ENCODE measurements around the gene NRN1.

The NRN1 gene

DNA sequence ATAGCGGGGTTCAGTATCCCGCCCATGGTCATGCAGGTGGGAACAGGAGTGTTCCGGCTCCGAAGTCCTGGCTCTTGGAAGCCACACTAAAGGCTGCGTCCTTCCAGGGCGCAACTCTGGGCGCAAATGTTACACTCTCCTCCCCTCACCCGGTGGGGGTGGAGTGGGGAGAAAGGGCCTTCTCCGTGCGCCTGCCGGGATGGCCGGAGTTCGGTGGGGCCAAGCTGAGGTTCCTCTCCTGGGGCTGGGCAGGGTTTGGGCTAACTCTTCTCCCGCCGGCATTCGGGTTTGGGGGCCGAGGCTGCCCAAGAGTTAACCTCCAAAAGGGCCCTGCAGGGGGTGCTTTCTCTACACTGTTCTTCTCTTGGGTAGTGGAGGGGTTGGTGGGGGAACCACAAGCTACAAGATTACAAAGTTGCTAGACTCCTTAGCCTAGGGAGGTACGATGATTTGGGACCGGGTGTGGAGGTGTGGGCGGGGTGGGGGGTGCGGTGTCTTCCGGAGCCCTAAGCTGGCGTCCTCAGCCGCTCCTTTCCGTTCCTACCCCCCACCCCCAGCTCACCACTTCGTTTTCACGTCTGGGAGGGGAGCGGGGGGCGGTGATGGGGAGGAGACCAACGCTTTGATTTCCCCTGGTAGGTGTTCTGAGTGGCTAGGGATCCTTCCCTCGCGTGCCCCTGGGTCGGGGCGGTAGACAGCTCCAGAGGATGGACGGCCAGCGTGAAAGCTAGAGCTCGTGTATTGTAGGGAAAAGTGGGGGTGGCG lies 12.3 kb downstream of the NRN1 start:
- TF ChIP-seq, protein P1, sequence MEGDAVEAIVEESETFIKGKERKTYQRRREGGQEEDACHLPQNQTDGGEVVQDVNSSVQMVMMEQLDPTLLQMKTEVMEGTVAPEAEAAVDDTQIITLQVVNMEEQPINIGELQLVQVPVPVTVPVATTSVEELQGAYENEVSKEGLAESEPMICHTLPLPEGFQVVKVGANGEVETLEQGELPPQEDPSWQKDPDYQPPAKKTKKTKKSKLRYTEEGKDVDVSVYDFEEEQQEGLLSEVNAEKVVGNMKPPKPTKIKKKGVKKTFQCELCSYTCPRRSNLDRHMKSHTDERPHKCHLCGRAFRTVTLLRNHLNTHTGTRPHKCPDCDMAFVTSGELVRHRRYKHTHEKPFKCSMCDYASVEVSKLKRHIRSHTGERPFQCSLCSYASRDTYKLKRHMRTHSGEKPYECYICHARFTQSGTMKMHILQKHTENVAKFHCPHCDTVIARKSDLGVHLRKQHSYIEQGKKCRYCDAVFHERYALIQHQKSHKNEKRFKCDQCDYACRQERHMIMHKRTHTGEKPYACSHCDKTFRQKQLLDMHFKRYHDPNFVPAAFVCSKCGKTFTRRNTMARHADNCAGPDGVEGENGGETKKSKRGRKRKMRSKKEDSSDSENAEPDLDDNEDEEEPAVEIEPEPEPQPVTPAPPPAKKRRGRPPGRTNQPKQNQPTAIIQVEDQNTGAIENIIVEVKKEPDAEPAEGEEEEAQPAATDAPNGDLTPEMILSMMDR (IDR thresholded peaks at IDR 0.05; ENCODE audit: borderline replicate concordance, control extremely low read depth, extremely low read depth, insufficient read depth, missing control alignments), result no peak
- peak; percentile 45 for DNase-seq (ENCODE audit: low spot score)
- in situ Hi-C loops (cut with MboI; ENCODE audit: low sequenced_read_pairs, unreplicated experiment), result loop anchor here (25.0 kb wide), 1 partner anchor 532 kb away; no protein-coding TSS in a partner anchor

DNA sequence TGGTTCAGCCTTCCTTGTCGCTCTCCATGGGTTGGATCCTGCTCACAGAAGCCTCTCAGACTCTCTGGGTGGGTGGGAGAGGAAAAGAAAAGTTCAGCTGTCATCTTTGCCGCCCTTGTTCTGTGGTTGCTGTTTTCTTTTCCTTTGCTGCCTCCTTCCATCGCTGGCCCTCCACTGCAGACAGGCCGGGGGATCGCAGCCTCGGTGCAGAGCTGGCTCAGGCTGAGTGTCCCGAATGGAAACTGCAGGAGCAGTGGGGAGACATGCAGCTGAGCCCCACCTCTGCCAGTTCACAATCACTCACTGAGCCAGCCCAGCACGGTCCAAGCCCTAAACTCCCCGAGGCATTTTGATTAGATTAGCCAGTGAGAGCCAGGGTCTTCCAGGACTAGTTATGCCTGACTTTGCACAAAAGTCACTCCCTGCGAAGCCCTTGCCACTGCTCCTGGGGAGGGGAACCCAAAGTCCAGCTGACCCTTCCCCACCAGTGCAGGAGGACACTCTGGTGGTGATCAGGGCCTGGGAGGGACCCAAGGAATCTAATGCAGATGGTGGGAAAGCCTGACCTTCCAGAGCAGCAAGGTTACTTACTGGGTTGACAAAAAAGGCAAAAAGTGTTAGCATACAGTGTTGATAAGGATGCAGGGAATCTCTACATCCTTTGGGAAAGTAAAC lies 14.0 kb downstream of the NRN1 start:
- DNase-seq (ENCODE audit: low spot score), result no peak
- TF ChIP-seq, protein P1 (IDR thresholded peaks at IDR 0.05; ENCODE audit: borderline replicate concordance, control extremely low read depth, extremely low read depth, insufficient read depth, missing control alignments), result no peak
- in situ Hi-C loops (cut with MboI; ENCODE audit: low sequenced_read_pairs, unreplicated experiment), result loop anchor here (25.0 kb wide), 1 partner anchor 530 kb away; no protein-coding TSS in a partner anchor

DNA sequence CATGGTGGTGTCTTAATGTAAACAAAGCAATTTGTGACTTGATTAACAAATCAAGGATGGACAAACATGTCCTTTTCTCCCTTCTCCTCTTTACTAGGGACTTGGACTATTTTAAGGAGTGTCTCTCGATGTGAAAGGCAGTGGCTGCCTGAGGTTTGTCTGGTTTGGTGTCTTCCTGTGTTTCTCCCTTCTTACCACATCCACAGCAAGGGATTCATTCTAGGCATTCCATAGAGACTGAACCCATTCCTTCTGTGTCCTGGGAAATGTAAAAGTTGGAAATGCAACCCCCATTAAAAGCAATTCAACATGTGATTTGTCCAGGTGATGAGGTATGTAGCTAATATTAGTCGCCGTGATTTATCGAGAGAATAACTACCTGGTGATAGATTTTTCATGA lies 15.9 kb downstream of the NRN1 start:
- in situ Hi-C loops (cut with MboI; ENCODE audit: low sequenced_read_pairs, unreplicated experiment), result loop anchor here (25.0 kb wide), 1 partner anchor 528 kb away; no protein-coding TSS in a partner anchor
- DNase-seq (ENCODE audit: low spot score), result no peak
- TF ChIP-seq, protein P1 (IDR thresholded peaks at IDR 0.05; ENCODE audit: borderline replicate concordance, control extremely low read depth, extremely low read depth, insufficient read depth, missing control alignments), result no peak

DNA sequence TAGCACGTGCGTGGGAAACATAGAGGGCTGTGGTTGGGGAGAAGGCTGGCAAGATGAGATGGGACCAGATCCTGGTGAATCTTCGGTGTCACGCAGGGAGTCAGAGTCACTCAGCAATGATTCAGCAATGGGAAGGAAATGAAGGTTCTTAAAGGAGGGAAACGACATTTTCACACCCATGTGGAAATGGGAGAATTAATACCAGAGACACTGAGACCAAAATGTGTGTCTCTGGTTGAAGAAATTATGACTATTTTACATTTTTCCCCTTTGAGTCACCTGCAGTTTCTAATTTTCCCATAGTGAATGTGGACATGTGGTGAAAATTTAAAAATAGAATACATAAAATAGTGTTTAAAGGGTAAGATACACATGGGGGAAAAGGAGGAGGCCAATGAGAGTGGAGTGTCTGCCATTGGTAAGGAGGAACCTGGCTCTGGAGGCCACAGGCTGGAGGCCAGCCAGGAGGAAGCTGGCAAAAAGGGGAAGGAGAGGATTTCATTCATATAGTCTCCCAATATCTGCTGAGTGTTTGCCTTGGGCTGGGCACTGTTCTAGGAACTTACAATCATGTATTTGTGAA lies 17.5 kb downstream of the NRN1 start:
- TF ChIP-seq, protein P1 (IDR thresholded peaks at IDR 0.05; ENCODE audit: borderline replicate concordance, control extremely low read depth, extremely low read depth, insufficient read depth, missing control alignments), result no peak
- DNase-seq (ENCODE audit: low spot score), result no peak
- in situ Hi-C loops (cut with MboI; ENCODE audit: low sequenced_read_pairs, unreplicated experiment), result loop anchor here (25.0 kb wide), 1 partner anchor 527 kb away; no protein-coding TSS in a partner anchor

DNA sequence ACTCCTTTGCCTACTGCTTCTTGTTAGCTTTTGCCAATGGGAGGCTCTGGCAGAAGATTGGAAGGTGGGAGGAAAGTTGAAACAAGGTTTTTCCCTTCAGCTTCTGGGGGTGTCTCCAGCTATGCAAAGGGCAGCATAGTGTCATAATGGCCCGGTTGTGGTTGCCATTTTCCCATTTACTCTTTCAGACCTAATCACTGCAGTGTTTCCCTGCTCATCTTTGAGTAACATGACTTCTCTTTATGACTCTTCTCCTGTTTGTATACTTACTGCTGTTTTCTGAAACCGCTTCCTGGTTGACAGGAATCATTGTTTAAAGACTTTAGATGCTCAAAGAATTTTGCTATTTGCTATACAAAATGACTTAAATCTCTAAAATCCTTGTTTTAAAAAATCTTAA lies 19.9 kb downstream of the NRN1 start:
- TF ChIP-seq, protein P1 (IDR thresholded peaks at IDR 0.05; ENCODE audit: borderline replicate concordance, control extremely low read depth, extremely low read depth, insufficient read depth, missing control alignments), result no peak
- DNase-seq (ENCODE audit: low spot score), result no peak
- in situ Hi-C loops (cut with MboI; ENCODE audit: low sequenced_read_pairs, unreplicated experiment), result loop anchor here (25.0 kb wide), 1 partner anchor 525 kb away; no protein-coding TSS in a partner anchor
